ENCODE data around the gene RBM19. TPM values are rescaled to one million over a fixed set of nuclear protein-coding genes. Genes with fewer than 3 reads are reported as not detected.

Gene RBM19
- total RNA-seq, 2 experiments from 2014 or later: 66.9 to 67.7 TPM

GRCh38 chr12:113955109-113955970 is 10.8 kb downstream of the RBM19 start:
- no peak for DNase-seq
- Mint-ChIP-seq H3K27ac (no peak overlapping the region), H3K9me3 (no peaks in the 10 kb centered on the region), H3K4me3 (no peak overlapping the region), H3K36me3 (ENCODE audit: low read depth) (peaks cover 53% of the 10 kb centered on the region), H3K27me3 (no peaks in the 10 kb centered on the region), H3K4me1 (ENCODE audit: low read depth) (peaks cover 2% of the 10 kb centered on the region)
- POLR2A ChIA-PET: interaction anchor here (1.1 kb wide), 1 partner anchor 46 kb away, joined by 3 read pairs; no protein-coding TSS in a partner anchor
- no peak for ATAC-seq
- CTCF ChIA-PET: no interaction called here
- TF ChIP-seq CTCF (IDR thresholded peaks at IDR 0.05): no peak
- intact Hi-C loops (cut with micrococcal nuclease): no loop called here

GRCh38 chr12:113954547-113954946 is 11.6 kb downstream of the RBM19 start:
- Mint-ChIP-seq H3K9me3 (no peaks in the 10 kb centered on the region), H3K4me1 (ENCODE audit: low read depth) (peaks cover 2% of the 10 kb centered on the region), H3K36me3 (ENCODE audit: low read depth) (peaks cover 50% of the 10 kb centered on the region), H3K4me3 (no peak overlapping the region), H3K27ac (no peak overlapping the region), H3K27me3 (no peaks in the 10 kb centered on the region)
- CTCF ChIA-PET: no interaction called here
- DNase-seq (no peak), ATAC-seq (no peak)
- intact Hi-C loops (cut with micrococcal nuclease): no loop called here
- POLR2A ChIA-PET: interaction anchor here (1.1 kb wide), 1 partner anchor 46 kb away, joined by 3 read pairs; no protein-coding TSS in a partner anchor
- no peak for TF ChIP-seq CTCF (IDR thresholded peaks at IDR 0.05)

- Mint-ChIP-seq H3K4me1 (ENCODE audit: low read depth) (no peaks in the 10 kb centered on the region), H3K27ac (no peak overlapping the region), H3K27me3 (no peaks in the 10 kb centered on the region), H3K9me3 (no peaks in the 10 kb centered on the region), H3K4me3 (no peak overlapping the region), H3K36me3 (ENCODE audit: low read depth) (peaks cover 46% of the 10 kb centered on the region)
- CTCF ChIA-PET: no interaction called here
- no peak for TF ChIP-seq CTCF (IDR thresholded peaks at IDR 0.05)
- ATAC-seq (no peak), DNase-seq (no peak)
- intact Hi-C loops (cut with micrococcal nuclease): no loop called here
- POLR2A ChIA-PET: interaction anchor here (1.0 kb wide), 1 partner anchor 11 kb away, joined by 3 read pairs; no protein-coding TSS in a partner anchor
Measured at GRCh38 chr12:113950873-113951272, 15.3 kb downstream of the RBM19 start.

GRCh38 chr12:113949321-113950305 is 16.5 kb downstream of the RBM19 start:
- Mint-ChIP-seq H3K27me3 (no peaks in the 10 kb centered on the region), H3K36me3 (ENCODE audit: low read depth) (peaks cover 42% of the 10 kb centered on the region), H3K4me1 (ENCODE audit: low read depth) (no peaks in the 10 kb centered on the region), H3K9me3 (no peaks in the 10 kb centered on the region), H3K4me3 (no peak overlapping the region), H3K27ac (no peak overlapping the region)
- no peak for DNase-seq
- intact Hi-C loops (cut with micrococcal nuclease): no loop called here
- POLR2A ChIA-PET: interaction anchor here (1.0 kb wide), 1 partner anchor 9 kb away, joined by 3 read pairs; no protein-coding TSS in a partner anchor
- ATAC-seq: no peak
- CTCF ChIA-PET: no interaction called here
- TF ChIP-seq CTCF (IDR thresholded peaks at IDR 0.05): no peak
